ENCODE data around the gene ACKR2. TPM values are rescaled to one million over a fixed set of nuclear protein-coding genes. Genes with fewer than 3 reads are reported as not detected.

The ACKR2 gene
- total RNA-seq, 1 experiment from 2014 or later = 0.28 TPM

DNA sequence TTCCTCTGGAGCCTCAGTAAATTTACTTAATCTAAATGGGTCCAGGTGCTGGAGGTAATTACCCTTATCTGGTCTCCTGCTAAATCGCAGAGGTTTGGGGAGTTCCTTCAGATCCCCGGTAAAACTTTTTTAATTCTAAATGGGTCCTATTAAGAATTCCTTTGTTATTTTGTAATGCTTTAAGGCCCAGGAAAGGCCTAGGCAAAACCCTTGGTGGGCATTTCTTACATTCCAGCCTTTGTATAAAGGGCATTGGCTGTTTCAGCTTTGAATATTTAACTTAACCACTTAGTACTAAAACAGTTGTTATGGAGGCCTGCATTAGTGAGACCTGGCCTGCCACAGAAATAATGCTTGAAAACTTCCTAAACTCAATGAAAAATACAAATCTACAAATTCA is 81.8 kb downstream of the ACKR2 start:
- Mint-ChIP-seq H3K27ac (peak overlapping the region; percentile 98), H3K27me3 (ENCODE audit: low read depth) (no peaks in the 10 kb centered on the region), H3K4me3 (no peak overlapping the region), H3K4me1 (peaks cover 57% of the 10 kb centered on the region), H3K36me3 (no peaks in the 10 kb centered on the region), H3K9me3 (peaks cover 9% of the 10 kb centered on the region)
- no peak for TF ChIP-seq FOXP1 (CRISPR knock-in tag; IDR thresholded peaks at IDR 0.05; ENCODE audit: borderline replicate concordance)
- TF ChIP-seq ESRRA (CRISPR knock-in tag; IDR thresholded peaks at IDR 0.05; ENCODE audit: borderline replicate concordance) = no peak
- TF ChIP-seq TEAD1 (CRISPR knock-in tag; IDR thresholded peaks at IDR 0.05) = peak; percentile 35; the same call in 1 of the 2 replicates
- DNase-seq (ENCODE audit: low spot score) = no peak
- peak; percentile 93 for ATAC-seq
- ChIA-PET CTCF (interaction anchor here (1.3 to 3.0 kb wide), 4 partner anchors 8 to 60 kb away, joined by 3 to 20 read pairs (median 4); no protein-coding TSS in a partner anchor), POLR2A (no interaction called here)

DNA sequence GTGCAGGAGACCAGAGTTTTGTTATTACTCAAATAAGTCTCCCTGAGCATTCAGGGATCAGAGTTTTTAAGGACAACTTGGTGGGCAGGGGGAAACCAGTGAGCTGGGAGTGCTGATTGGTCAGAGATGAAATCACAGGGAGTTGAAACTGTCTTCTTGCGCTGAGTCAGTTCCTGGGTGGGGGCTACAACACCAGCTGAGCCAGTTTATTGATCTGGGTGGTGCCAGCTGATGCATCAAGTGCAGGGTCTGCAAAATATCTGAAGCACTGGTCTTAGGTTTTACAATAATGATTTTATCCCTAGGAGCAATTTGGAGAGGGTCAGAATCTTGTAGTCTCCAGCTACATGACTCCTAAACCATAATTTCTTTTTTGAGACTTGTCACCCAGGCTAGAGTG is 82.9 kb downstream of the ACKR2 start:
- Mint-ChIP-seq H3K27me3 (ENCODE audit: low read depth) (no peaks in the 10 kb centered on the region), H3K27ac (peak overlapping the region; percentile 98), H3K9me3 (peaks cover 9% of the 10 kb centered on the region), H3K4me1 (peaks cover 53% of the 10 kb centered on the region), H3K4me3 (no peak overlapping the region), H3K36me3 (no peaks in the 10 kb centered on the region)
- DNase-seq (ENCODE audit: low spot score) = no peak
- ChIA-PET CTCF (interaction anchor here (1.5 to 3.0 kb wide), 2 partner anchors 11 to 179 kb away, joined by 3 to 20 read pairs; no protein-coding TSS in a partner anchor), POLR2A (no interaction called here)
- no peak for TF ChIP-seq NR3C1 (CRISPR knock-in tag; conservative IDR thresholded peaks at IDR 0.05; ENCODE audit: low read depth)
- no peak for TF ChIP-seq MXD4 (CRISPR knock-in tag; IDR thresholded peaks at IDR 0.05; ENCODE audit: borderline replicate concordance)
- ATAC-seq = no peak

DNA sequence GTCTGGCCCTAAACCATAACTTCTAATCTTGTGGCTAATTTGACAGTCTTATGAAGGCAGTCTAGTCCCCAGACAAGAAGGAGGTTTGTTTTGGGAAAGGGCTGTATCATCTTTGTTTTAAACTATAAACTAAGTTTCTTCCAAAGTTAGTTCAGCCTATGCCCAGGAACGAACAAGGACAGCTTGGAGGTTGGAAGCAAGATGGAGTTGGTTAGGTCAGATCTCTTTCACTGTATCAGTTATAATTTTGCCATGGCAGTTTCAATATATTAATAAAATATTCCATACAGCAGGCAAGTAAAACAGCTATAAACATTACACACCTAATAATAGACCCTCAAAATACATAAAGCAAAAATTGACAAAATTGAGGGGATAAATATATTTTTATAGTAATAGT is 83.6 kb downstream of the ACKR2 start:
- H3K36me3 Mint-ChIP-seq = no peaks in the 10 kb centered on the region
- TF ChIP-seq ZNF423 (CRISPR knock-in tag; IDR thresholded peaks at IDR 0.05) (no peak), RORB (CRISPR knock-in tag; IDR thresholded peaks at IDR 0.05) (no peak), ZBTB21 (CRISPR knock-in tag; IDR thresholded peaks at IDR 0.05; ENCODE audit: borderline replicate concordance) (no peak), SP1 (CRISPR knock-in tag; conservative IDR thresholded peaks at IDR 0.05) (no peak), ZNF396 (CRISPR knock-in tag; IDR thresholded peaks at IDR 0.05; ENCODE audit: borderline replicate concordance) (no peak), ZNF263 (CRISPR knock-in tag; IDR thresholded peaks at IDR 0.05; ENCODE audit: low read depth) (no peak), GABPB1 (CRISPR knock-in tag; IDR thresholded peaks at IDR 0.05) (no peak), NR3C1 (CRISPR knock-in tag; conservative IDR thresholded peaks at IDR 0.05; ENCODE audit: low read depth) (no peak), SMAD4 (CRISPR knock-in tag; IDR thresholded peaks at IDR 0.05) (no peak), ZNF232 (CRISPR knock-in tag; IDR thresholded peaks at IDR 0.05) (no peak), ZNF219 (CRISPR knock-in tag; IDR thresholded peaks at IDR 0.05; ENCODE audit: borderline replicate concordance) (no peak), PRRX2 (CRISPR knock-in tag; IDR thresholded peaks at IDR 0.05) (no peak)
- TF ChIP-seq, protein P1, sequence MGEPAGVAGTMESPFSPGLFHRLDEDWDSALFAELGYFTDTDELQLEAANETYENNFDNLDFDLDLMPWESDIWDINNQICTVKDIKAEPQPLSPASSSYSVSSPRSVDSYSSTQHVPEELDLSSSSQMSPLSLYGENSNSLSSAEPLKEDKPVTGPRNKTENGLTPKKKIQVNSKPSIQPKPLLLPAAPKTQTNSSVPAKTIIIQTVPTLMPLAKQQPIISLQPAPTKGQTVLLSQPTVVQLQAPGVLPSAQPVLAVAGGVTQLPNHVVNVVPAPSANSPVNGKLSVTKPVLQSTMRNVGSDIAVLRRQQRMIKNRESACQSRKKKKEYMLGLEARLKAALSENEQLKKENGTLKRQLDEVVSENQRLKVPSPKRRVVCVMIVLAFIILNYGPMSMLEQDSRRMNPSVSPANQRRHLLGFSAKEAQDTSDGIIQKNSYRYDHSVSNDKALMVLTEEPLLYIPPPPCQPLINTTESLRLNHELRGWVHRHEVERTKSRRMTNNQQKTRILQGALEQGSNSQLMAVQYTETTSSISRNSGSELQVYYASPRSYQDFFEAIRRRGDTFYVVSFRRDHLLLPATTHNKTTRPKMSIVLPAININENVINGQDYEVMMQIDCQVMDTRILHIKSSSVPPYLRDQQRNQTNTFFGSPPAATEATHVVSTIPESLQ (CRISPR knock-in tag; IDR thresholded peaks at IDR 0.05) = no peak
- TF ChIP-seq, protein P2, sequence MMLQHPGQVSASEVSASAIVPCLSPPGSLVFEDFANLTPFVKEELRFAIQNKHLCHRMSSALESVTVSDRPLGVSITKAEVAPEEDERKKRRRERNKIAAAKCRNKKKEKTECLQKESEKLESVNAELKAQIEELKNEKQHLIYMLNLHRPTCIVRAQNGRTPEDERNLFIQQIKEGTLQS (CRISPR knock-in tag; conservative IDR thresholded peaks at IDR 0.05) = no peak
- CTCF ChIA-PET = interaction anchor here (1.5 to 3.0 kb wide), 2 partner anchors 11 to 179 kb away, joined by 3 to 20 read pairs; no protein-coding TSS in a partner anchor
- peaks cover 53% of the 10 kb centered on the region for H3K4me1 Mint-ChIP-seq
- DNase-seq (ENCODE audit: low spot score) (no peak), ATAC-seq (no peak)
- peaks cover 9% of the 10 kb centered on the region for H3K9me3 Mint-ChIP-seq
- POLR2A ChIA-PET = no interaction called here
- H3K27me3 Mint-ChIP-seq (ENCODE audit: low read depth) = no peaks in the 10 kb centered on the region
- no peak overlapping the region for H3K27ac Mint-ChIP-seq
- no peak overlapping the region for H3K4me3 Mint-ChIP-seq
